ENCODE measurements around the gene UBN2. TPM values are rescaled to one million over a fixed set of nuclear protein-coding genes. Genes with fewer than 3 reads are reported as not detected.

Gene UBN2
- total and polyA plus RNA-seq, 7 donors, result 1.7 to 30.1 (median 20.6) TPM

DNA sequence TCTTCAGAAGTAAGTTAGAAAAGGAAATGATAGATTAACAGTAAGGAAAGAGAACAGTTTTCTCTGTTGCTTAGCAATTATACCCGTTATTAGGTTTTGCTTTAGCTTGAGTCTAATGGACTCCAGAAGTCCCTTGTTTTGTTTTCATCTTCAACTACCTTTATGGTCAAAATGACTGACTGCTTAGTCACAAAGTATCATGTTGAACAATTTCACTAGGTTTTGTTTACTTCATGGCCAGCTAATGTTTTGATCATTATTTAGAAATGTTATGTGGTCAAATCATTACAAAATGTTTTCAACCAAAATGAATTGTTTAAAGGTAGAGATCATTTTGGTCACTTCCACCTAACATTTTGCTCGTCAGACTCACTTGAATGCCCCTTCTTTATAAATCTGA lies 1.9 kb downstream of the UBN2 start:
- TF ChIP-seq, protein P1, sequence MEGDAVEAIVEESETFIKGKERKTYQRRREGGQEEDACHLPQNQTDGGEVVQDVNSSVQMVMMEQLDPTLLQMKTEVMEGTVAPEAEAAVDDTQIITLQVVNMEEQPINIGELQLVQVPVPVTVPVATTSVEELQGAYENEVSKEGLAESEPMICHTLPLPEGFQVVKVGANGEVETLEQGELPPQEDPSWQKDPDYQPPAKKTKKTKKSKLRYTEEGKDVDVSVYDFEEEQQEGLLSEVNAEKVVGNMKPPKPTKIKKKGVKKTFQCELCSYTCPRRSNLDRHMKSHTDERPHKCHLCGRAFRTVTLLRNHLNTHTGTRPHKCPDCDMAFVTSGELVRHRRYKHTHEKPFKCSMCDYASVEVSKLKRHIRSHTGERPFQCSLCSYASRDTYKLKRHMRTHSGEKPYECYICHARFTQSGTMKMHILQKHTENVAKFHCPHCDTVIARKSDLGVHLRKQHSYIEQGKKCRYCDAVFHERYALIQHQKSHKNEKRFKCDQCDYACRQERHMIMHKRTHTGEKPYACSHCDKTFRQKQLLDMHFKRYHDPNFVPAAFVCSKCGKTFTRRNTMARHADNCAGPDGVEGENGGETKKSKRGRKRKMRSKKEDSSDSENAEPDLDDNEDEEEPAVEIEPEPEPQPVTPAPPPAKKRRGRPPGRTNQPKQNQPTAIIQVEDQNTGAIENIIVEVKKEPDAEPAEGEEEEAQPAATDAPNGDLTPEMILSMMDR (IDR thresholded peaks at IDR 0.05), result no peak
- Histone ChIP-seq H3K36me3 (ENCODE audit: insufficient read depth in 1 of 2, low read depth in 1 of 2) (peaks cover under 1 to 12% of the 10 kb centered on the region in 2 donors), H3K27ac (peak overlapping the region; percentile 98), H3K4me1 (peaks cover 34% of the 10 kb centered on the region), H3K9me3 (no peaks in the 10 kb centered on the region), H3K4me3 (peak overlapping the region; percentile 99), H3K27me3 (ENCODE audit: insufficient read depth in 3 of 3, low read length in 2 of 3) (no peaks in the 10 kb centered on the region)
- ATAC-seq (no peak), DNase-seq (no peak)
- intact Hi-C loops (cut with DNase I), result loop anchor here in 1 of 2 donors (5.0 kb wide), 2 partner anchors 101 to 109 kb away; partner anchors contain the start of gene FMC1
- WGBS, 3 donors, result 25 to 39% (median 33%) methylated on average over 2 of the region's 2 CpGs

DNA sequence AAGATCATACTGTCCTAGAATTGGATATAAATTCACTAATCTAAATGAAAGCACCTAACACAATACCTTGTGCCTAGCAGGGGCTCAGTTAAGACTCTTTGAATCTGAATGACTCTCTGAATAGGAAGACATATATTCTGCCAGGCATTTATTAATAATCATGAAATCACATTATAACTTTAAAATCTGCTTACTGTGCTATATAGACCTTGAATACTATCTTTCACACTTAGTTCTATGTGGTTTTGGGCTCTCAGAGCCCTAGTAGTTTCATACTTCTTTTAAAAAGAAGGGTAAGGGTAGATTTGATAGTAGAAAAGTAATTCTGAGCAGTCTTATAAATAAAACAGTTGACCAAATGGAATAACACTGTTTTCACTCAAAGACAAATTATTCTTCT lies 10.2 kb downstream of the UBN2 start:
- Histone ChIP-seq H3K27ac (no peak overlapping the region), H3K36me3 (ENCODE audit: insufficient read depth in 1 of 2, low read depth in 1 of 2) (peaks cover 7 to 74% of the 10 kb centered on the region in 2 donors), H3K27me3 (ENCODE audit: insufficient read depth in 3 of 3, low read length in 2 of 3) (no peaks in the 10 kb centered on the region), H3K4me1 (peaks cover 28% of the 10 kb centered on the region), H3K9me3 (no peaks in the 10 kb centered on the region), H3K4me3 (no peak overlapping the region)
- intact Hi-C loops (cut with DNase I), result no loop called here
- ATAC-seq (no peak), DNase-seq (no peak)
- TF ChIP-seq, protein P1 (IDR thresholded peaks at IDR 0.05), result no peak

DNA sequence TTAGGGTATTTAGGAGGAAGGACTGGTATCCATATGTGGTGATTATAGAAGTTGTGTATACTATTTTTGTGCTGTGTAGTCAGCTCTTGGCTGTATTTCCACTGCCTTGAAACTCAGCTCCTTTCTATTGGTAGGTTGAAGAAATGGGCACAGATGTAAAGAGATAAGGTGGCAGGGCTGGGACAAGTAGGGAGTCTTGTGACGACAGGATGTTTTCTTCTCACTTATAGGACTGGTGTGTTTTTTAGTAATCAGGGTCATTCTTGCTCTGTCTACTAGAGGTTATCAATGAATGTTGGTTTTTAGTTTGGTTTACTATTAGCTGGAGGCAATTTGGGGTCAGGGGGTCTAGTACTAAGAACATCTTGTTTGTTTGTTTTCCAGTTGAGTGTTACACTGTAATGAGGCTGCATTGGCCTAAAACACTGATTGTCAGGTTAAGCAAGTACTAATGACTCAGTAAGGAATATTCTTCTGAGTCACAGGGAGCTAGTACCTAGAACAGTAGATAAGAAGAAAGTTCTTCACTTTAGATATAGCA lies 11.8 kb downstream of the UBN2 start:
- H3K4me3 ChIP-seq, result no peak overlapping the region
- 26 to 62% (median 36%) methylated on average over 1 of the region's 1 CpG for WGBS, 3 donors
- no peaks in the 10 kb centered on the region for H3K9me3 ChIP-seq
- TF ChIP-seq, protein P1 (IDR thresholded peaks at IDR 0.05), result no peak
- H3K36me3 ChIP-seq (ENCODE audit: insufficient read depth in 1 of 2, low read depth in 1 of 2), result peaks cover 7 to 63% of the 10 kb centered on the region in 2 donors
- peaks cover 34% of the 10 kb centered on the region for H3K4me1 ChIP-seq
- intact Hi-C loops (cut with DNase I), result no loop called here
- H3K27me3 ChIP-seq (ENCODE audit: insufficient read depth in 3 of 3, low read length in 2 of 3), result no peaks in the 10 kb centered on the region
- H3K27ac ChIP-seq, result peak overlapping the region; percentile 89
- DNase-seq, result no peak
- peak; percentile 74 to 85 (median 79) for ATAC-seq

DNA sequence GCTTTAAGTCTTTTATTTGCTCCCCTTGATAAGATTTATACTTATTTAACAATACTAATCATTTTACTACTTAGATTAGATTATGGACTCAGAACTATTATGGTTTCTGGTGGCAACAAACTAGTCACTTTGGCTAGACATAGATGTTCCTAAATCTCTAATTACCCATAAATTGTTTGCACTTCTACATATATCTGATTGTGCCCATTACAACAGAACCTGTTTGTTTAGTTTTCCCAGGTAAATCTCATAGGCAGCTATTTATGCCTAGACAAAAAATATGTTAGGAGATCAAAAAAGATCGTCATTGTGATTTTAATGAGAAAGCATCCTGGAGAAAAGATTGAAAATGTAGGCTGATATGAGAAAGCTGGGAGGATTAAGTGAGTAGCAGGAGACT lies 14.4 kb downstream of the UBN2 start:
- Histone ChIP-seq H3K36me3 (ENCODE audit: insufficient read depth in 1 of 2, low read depth in 1 of 2) (peaks cover 4 to 54% of the 10 kb centered on the region in 2 donors), H3K4me3 (no peak overlapping the region), H3K4me1 (peaks cover 34% of the 10 kb centered on the region), H3K27ac (peak overlapping the region; percentile 78), H3K27me3 (ENCODE audit: insufficient read depth in 3 of 3, low read length in 2 of 3) (no peaks in the 10 kb centered on the region), H3K9me3 (no peaks in the 10 kb centered on the region)
- no peak for ATAC-seq
- TF ChIP-seq, protein P1 (IDR thresholded peaks at IDR 0.05), result no peak
- DNase-seq, result no peak
- intact Hi-C loops (cut with DNase I), result no loop called here
- 93 to 100% (median 94%) methylated on average over 1 of the region's 1 CpG for WGBS, 3 donors

DNA sequence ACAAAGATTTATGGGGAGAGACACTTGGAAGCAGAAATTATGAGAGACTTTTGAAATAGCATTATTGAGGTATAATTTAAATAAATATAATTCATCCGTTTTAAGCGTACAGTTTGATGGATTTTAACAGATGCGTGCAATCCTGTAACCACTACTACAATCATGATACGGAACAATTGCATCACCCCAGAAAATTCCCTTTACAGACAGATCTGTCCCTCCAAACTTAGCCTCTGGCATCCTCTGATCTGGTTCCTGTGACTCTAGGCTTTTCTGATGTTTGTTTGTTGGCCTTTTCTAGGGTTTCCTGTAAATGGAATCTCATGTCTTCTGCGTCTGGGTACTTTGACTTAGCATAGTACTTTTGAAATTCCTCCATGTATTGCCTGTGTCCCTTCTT lies 15.5 kb downstream of the UBN2 start:
- no peak for DNase-seq
- Histone ChIP-seq H3K4me3 (peak overlapping the region; percentile 27), H3K9me3 (no peaks in the 10 kb centered on the region), H3K36me3 (ENCODE audit: insufficient read depth in 1 of 2, low read depth in 1 of 2) (peaks cover 0 to 55% of the 10 kb centered on the region in 2 donors), H3K27ac (peak overlapping the region; percentile 78), H3K27me3 (ENCODE audit: insufficient read depth in 3 of 3, low read length in 2 of 3) (no peaks in the 10 kb centered on the region), H3K4me1 (peaks cover 34% of the 10 kb centered on the region)
- intact Hi-C loops (cut with DNase I), result no loop called here
- WGBS, 3 donors, result 57 to 83% (median 63%) methylated on average over 5 of the region's 5 CpGs
- peak; percentile 15 to 60 (median 47) for ATAC-seq
- TF ChIP-seq, protein P1 (IDR thresholded peaks at IDR 0.05), result no peak

Measured in psoas muscle (tissue), 8 donors.